CD4-positive, alpha-beta T cell treated with Interferon alpha-2 for 1 hour (primary cell): Measurements from ENCODE around the gene HOXA13.

Source experiments
- DNase-seq, 2 donors: peaks; one replicate each; pipeline ENCODE4 v3.0.0-alpha.2; 2020 to 2022

HOXA13 gene

DNA sequence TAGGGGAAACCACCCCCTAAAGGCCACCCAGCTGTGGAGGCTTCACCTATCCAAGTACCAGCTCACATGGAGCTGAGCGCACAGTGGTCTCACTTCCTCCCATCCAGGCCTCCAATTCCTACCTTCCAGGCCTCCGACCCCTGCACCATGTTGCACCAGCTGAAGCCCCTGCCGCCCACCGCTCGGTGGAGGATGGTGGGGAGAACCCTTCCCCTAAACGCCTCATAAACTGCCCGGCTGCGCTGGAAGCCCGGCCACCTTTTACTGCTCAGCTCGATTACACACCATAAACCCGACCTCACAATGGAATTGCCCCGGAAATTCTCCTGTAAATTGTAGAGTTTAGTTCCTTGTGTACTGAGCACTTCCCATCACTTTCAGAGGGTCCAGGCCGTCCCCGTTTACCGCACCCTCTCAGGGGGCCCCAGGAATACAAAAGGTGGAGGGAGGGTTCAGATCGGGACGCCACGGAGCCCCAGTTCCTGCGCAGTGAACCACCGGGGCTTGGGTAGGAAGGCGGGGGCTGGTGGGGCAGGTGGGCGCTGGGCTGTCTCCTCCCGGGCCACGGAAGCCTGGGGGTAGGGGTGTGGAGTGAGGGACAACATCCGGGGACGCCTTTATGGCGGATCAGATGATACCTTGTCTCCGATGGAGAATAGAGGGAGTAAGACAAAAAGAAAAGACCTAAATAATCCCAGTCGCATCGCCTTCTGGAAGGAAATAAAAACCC, 42.0 kb downstream of the HOXA13 start:
- DNase-seq = no peak

GRCh38 chr7:27156916-27157701, 42.8 kb downstream of the HOXA13 start:
- DNase-seq = no peak

DNA sequence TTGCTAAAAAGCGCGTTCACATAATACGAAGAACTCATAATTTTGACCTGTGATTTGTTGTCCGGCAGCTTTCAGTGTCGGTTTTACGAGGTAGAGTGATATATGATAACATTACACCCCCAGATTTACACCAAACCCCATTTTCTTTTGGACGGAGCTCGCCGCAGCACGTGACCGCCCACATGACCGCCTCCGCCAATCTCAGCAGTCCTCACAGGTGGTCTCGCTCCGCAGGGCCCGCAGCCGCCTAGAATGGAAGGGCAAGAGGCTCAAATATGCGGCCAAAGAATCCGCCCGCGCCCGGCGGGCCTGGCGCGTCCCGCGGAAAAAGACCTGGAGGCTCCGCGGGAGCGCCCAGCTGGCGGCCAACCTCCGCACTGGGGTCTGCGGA, 43.4 kb downstream of the HOXA13 start, which contains the start of gene HOXA7:
HOXA7 (minus strand) TSS at position 168 of the 391 bp plus-strand sequence; CDS start at position 38, 130 bp downstream.
- DNase-seq = no peak

DNA sequence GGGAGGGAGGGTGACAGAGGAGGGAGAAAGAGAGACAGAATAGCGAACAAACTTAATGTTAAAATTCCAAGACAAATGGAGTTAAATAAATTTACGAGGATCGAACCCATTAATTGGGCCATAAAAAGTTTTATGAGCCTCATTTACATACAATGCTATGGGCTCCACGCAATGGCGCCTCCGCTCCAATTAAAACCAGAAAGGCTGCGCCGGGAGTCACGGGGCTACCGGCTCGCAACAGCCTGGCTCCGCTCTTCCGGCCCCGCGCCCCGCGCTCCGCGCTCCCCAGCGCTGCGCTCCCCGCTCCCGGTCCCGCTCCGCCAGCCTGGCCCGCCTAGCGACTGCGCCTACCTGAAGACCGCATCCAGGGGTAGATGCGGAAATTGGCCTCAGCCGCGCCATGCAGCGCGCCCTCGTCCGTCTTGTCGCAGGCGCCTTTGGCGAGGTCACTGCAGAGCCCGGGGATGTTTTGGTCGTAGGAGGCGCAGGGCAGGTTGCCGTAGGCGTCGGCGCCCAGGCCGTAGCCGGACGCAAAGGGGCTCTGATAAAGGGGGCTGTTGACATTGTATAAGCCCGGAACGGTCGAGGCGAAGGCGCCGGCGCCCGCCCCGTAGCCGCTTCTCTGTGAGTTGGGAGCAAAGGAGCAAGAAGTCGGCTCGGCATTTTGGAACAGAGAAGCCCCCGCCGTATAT, 43.9 kb downstream of the HOXA13 start:
- no peak for DNase-seq

GRCh38 chr7:27154901-27155815, 44.7 kb downstream of the HOXA13 start:
- no peak for DNase-seq

- no peak for DNase-seq
Observed at GRCh38 chr7:27154369-27154768, 45.5 kb downstream of the HOXA13 start.

DNA sequence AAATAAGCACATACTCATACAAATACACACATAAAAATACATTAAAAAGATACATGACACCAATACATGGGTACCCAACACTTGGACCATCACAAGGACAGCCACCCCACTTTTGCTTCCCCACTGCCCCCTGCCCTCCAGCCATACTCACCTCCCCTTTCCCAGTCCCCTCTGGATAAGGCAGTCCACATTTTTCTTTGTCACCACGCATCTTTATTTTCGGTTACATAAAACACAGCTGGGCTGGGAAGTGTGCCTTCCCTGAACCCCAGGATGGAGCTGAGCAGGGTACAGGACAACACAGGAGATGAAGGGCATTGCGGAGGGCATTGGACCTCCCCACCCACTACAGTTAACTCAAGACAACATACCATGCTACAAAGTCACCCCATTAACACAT, 46.4 kb downstream of the HOXA13 start:
- DNase-seq = no peak

DNA sequence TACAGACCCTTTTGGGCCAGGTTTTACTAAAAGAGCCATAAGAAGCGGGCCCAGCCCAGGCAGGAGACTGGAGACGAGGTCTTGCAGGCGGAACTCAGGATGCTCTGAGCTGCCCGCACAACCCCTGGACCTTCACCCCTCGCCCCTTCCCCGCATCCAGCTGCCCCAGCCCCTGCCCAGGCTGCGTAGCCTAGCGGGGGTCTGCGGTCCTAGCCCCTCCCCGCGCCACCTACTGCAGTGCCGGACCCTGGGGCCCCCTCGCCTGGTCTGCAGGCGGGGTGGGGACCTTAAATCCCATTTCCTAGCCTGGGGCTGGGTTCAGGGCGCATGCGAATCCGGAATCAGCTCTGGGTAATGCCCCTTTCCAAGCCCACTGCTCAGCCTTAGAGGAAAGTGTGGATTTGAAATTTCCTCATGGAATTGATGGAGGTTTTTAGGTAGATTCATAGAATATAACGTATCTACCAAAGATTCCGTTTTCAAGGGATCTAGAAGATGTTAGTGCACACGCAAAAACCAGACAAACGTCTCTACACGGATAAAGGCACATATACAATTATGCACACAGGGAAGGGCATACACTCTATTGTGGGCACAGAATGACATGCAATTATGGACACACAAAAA, 47.0 kb downstream of the HOXA13 start:
- DNase-seq = no peak

GRCh38 chr7:27151931-27152815, 47.7 kb downstream of the HOXA13 start, which contains the start of gene HOXA3:
TSS of gene HOXA3 (minus strand) at chr7:27152583. CDS start at chr7:27110640, 41,943 bp downstream.
- no peak for DNase-seq

DNA sequence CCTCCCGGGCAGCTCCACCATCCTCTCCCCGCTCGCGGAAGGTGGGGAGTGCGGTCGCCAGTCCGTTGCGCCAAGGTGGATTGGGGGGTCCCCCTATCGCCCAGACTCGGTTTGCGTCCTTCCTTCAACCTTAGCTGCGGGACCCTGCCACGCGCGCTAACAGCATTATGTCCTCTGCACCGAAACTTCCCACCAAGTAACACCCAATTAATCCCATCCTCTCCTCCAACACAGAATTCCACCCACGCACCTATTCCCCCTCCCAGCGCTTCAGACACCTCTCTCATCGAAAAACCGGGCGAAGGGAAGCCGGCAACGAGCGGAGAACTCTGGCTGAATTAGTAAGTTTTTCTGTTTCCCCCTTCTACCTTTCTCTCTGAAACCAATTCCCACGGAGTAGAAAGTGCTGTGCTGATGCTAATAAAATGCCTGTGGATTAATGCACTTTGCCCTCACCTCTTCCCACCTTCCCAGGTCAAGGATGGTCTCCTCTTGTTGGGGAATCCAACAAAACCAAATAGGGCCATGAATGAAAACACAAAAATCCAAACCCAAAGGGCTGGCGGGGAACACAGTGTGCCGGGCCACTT, 48.5 kb downstream of the HOXA13 start:
- DNase-seq = no peak

- DNase-seq = peak; percentile 57 to 72
Observed at GRCh38 chr7:27150568-27151340, 49.1 kb downstream of the HOXA13 start.

DNA sequence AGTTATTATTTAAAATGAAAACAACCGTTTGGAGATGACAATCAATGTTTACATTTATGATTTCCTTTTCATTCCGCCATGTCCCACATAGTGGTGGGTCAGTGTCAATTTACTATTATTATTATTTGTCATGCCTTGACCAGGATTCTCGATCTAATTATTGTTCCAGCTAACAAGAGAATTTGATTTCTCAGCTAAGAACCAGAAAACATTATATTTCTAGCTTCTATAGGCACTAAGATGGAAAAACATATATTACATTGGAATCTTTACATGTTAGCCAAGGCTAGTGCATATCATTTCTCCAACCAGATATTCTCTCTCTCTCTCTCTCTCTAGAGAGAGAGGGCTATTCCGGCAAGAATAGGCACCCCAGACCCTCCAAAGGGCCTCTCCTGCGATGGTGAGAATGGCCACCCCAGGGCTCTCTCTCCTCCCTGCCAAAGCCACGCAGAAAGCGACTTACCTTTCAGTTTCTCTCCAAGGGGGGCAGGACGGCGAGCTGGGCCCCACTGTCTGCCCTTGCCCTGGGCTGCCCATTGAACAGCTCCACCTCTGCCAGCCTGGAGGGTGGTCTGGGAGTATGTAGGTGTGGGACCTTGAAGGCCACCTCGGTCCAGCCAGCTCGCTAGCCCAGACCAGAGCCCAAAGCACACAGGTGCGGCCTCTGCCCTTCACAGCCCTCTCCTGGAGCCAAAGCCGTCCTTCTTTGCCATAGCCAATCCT, 49.9 kb downstream of the HOXA13 start:
- DNase-seq = no peak

DNA sequence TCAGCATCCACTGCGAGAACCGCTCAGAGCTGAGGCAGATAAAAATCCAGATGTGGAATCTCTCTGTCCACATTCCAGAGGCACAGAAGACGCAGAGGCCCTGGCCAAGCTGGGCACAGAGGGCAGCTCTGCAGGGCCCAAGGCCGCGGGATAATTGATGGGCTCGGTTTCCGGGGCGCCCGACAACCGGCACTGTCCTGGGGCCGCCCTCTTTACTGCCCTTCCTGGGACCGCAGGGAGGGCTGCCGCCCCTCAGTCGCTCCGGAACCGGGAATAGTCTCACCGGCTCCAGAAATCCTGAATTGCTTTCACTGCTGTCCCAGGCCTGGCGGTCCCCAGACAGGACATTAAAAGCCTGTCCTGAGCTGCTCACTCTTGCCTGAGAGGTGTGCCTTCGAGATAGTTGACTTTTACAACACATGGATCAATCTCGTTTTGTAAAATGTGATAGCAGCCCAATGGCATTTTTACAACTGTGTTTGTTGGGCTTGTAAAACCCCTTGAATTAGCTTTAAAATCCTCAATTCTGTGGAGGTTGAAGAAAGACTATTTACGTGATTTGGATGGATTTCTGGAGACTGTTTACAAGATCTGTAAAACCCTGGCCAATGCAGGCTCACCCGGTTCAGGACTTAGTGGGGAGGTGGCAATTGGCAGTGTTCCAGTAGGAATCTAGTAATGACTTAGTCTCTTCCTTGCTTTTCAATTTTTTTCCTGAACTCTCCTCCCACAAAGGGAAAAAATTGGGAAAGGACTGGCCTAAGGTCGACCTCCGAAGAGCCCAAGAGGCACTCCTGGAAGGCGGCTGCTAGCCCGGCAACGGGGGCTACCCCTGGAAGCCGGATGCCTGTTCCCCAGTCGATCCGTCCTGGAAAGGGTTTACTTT, 50.9 kb downstream of the HOXA13 start:
- DNase-seq = no peak

GRCh38 chr7:27148031-27148755, 51.7 kb downstream of the HOXA13 start:
- DNase-seq = no peak

DNA sequence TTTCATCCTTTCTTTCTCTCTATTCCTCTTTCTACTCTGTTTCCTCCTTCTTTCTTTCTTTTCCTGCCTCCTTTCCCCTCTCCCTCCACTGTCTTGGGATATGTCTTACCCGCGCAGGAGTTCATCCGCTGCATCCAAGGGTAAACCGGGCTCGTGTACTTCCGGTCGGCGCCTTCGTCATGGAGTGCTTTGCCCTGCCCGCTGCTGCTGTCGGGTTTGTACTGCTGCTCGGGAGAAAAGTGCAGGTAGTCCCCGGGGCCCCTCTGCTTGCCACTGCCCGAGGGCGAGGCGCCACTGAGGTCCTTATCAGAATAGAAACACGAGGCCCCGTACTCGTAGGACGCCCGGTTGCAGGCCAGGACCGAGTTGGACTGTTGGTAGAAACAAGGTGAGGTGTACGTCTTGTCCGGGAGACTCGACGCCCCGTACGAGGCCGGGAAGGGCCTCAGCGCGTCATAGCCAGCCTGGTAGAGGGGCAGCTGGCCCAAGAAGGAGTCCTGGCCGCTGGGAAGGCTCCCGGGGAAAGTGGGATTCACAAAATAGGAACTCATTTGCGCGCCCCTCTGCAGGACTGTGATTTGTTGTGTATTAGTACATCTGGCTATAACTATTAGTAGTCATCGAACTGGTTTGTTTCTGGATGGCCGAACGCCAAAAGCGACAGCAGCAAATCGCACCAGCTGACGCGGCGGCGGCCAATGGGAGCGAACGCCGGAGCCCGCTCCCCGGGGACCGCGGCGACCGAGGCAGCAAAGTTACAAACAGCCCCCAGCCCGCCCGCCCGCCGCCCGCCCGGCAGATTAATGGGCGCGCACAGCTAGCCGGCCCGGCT, 52.5 kb downstream of the HOXA13 start, which contains the start of gene HOXA6:
HOXA6 (minus strand) TSS at position 576 of the 832 bp plus-strand sequence; CDS start at position 551, 25 bp downstream.
- DNase-seq = no peak
